Stomach (tissue), 4 donors: Measurements from ENCODE around the gene CT47C1.

ENCODE experiments used
- POLR2A ChIP-seq, 4 donors: fragments of 450-650 bp; IDR thresholded peaks; one replicate each; pipeline ENCODE4 v1.6.1; 2016; ENCODE audit warnings: antibody characterized with exemption in 4 of 4, control low read depth in 2 of 4, mild to moderate bottlenecking in 1 of 4, moderate library complexity in 1 of 4
- POLR2AphosphoS5 ChIP-seq, 3 donors: sonication (generic); formaldehyde crosslinking; IDR thresholded peaks; one replicate each; pipeline ENCODE4 v1.6.1; 2016; ENCODE audit warnings: antibody characterized with exemption in 3 of 3
- TF ChIP-seq, protein P1 (sequence below), 7 experiments: fragments of 450-650 bp in 4 of 7; fragments of 200-600 bp in 3 of 7; sonication (generic) in 3 of 7; IDR thresholded peaks; one replicate each; pipeline ENCODE4 v1.5.1; 2016 to 2019; ENCODE audit warnings: antibody characterized with exemption in 7 of 7, control low read depth in 2 of 7, mild to moderate bottlenecking in 1 of 7

DNA sequence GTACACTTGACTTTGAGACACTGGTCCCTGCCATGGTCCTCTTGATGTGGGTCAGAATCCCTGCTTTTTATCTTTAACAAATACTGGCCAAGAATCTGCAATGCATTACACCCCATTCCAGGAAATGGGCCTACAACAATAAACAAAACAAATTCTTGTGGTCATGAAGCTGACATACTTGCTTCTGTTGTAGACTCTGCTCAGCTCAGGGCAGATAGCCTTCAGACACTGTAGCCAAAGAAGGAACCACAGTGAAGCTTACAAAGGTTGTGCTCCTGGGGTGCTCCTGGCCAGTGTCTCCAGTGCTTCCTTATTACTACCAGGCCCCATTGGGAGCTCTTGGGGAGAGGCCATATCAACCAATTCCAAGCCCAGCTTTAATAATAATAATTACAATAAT is 33.0 kb downstream of the CT47C1 start:
- TF ChIP-seq, protein P1, sequence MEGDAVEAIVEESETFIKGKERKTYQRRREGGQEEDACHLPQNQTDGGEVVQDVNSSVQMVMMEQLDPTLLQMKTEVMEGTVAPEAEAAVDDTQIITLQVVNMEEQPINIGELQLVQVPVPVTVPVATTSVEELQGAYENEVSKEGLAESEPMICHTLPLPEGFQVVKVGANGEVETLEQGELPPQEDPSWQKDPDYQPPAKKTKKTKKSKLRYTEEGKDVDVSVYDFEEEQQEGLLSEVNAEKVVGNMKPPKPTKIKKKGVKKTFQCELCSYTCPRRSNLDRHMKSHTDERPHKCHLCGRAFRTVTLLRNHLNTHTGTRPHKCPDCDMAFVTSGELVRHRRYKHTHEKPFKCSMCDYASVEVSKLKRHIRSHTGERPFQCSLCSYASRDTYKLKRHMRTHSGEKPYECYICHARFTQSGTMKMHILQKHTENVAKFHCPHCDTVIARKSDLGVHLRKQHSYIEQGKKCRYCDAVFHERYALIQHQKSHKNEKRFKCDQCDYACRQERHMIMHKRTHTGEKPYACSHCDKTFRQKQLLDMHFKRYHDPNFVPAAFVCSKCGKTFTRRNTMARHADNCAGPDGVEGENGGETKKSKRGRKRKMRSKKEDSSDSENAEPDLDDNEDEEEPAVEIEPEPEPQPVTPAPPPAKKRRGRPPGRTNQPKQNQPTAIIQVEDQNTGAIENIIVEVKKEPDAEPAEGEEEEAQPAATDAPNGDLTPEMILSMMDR (IDR thresholded peaks at IDR 0.05), result no peak
- no peak for TF ChIP-seq POLR2AphosphoS5 (IDR thresholded peaks at IDR 0.05)
- TF ChIP-seq POLR2A (IDR thresholded peaks at IDR 0.05), result no peak
